Nephron progenitor cell (in vitro differentiated cells): ENCODE data around the gene MEN1.
A peak's percentile ranks its signal among the peaks of the same experiment; 100 is the strongest.

Source experiments
- DNase-seq: peaks from one replicate; pipeline ENCODE4 v3.0.0; 2021
- H3K27ac Mint-ChIP-seq: 2 replicates; pipeline ENCODE4 v1.8.0; 2021; ENCODE audit warnings: mild to moderate bottlenecking, moderate library complexity, mixed read lengths
- H3K27me3 Mint-ChIP-seq: 2 replicates; pipeline ENCODE4 v1.8.0; 2021; ENCODE audit warnings: mild to moderate bottlenecking, low read depth, mixed read lengths; ENCODE audit not compliant: poor library complexity
- H3K36me3 Mint-ChIP-seq: 2 replicates; pipeline ENCODE4 v1.8.0; 2021; ENCODE audit warnings: low read depth, mixed read lengths
- H3K4me1 Mint-ChIP-seq: 2 replicates; pipeline ENCODE4 v1.8.0; 2021; ENCODE audit warnings: mixed read lengths
- H3K4me3 Mint-ChIP-seq: 2 replicates; pipeline ENCODE4 v1.8.0; 2021; ENCODE audit warnings: mild to moderate bottlenecking, moderate library complexity, mixed read lengths
- H3K9me3 Mint-ChIP-seq: 2 replicates; pipeline ENCODE4 v1.8.0; 2021; ENCODE audit warnings: mild to moderate bottlenecking, moderate library complexity, mixed read lengths
- CTCF ChIP-seq: fragments of 200-600 bp; sonication (generic); IDR thresholded peaks from 2 replicates; pipeline ENCODE4 v1.5.0; 2021; ENCODE audit warnings: antibody characterized with exemption

The MEN1 gene

GRCh38 chr11:64786308-64786707 lies 24.0 kb downstream of the MEN1 start:
- no peaks in the 10 kb centered on the region for H3K4me1 Mint-ChIP-seq
- no peak overlapping the region for H3K4me3 Mint-ChIP-seq
- no peak overlapping the region for H3K27ac Mint-ChIP-seq
- no peak for TF ChIP-seq CTCF
- DNase-seq, result no peak
- H3K9me3 Mint-ChIP-seq, result no peaks in the 10 kb centered on the region
- no peaks in the 10 kb centered on the region for H3K36me3 Mint-ChIP-seq
- no peaks in the 10 kb centered on the region for H3K27me3 Mint-ChIP-seq

GRCh38 chr11:64784813-64785581 lies 25.4 kb downstream of the MEN1 start:
- Mint-ChIP-seq H3K4me3 (no peak overlapping the region), H3K4me1 (peaks cover under 1% of the 10 kb centered on the region)
- TF ChIP-seq CTCF, result no peak

GRCh38 chr11:64778473-64779298 lies 31.7 kb downstream of the MEN1 start, which contains the start of gene SF1:
Gene SF1, minus strand, starts transcription at chr11:64778542. Its CDS starts 150 bp downstream, at chr11:64778392.
- H3K4me3 Mint-ChIP-seq, result peak within 1 kb of the TSS; percentile 94
- peak; percentile 97 for DNase-seq
- H3K27ac Mint-ChIP-seq, result peak within 1 kb of the TSS; percentile 99
- TF ChIP-seq CTCF, result no peak
- H3K36me3 Mint-ChIP-seq, result peaks cover 39% of the 10 kb centered on the region
- no peaks in the 10 kb centered on the region for H3K9me3 Mint-ChIP-seq
- peaks cover 48% of the 10 kb centered on the region for H3K4me1 Mint-ChIP-seq
- H3K27me3 Mint-ChIP-seq, result no peaks in the 10 kb centered on the region

More at GRCh38 chr11:64784813-64785581, 25.4 kb downstream of the MEN1 start:
- no peak for DNase-seq
- no peaks in the 10 kb centered on the region for H3K36me3 Mint-ChIP-seq
- no peak overlapping the region for H3K27ac Mint-ChIP-seq
- H3K9me3 Mint-ChIP-seq, result no peaks in the 10 kb centered on the region
- H3K27me3 Mint-ChIP-seq, result no peaks in the 10 kb centered on the region

DNA sequence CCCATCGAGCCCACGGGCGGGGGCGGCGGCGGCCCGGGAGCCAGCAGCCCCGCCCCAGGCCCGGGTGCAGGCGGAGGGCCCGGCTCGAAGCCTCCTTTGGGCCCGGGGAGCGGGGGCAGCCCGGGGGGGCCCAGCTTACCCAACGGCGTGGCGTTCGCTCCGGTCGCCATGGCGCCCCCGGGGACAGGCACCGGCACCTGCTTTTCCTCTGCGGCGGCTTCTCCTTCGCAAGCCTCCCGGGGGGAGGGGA lies 32.2 kb downstream of the MEN1 start:
- no peak for DNase-seq
- Mint-ChIP-seq H3K27me3 (no peaks in the 10 kb centered on the region), H3K36me3 (peaks cover 44% of the 10 kb centered on the region), H3K27ac (no peak overlapping the region), H3K9me3 (no peaks in the 10 kb centered on the region), H3K4me3 (peak overlapping the region; percentile 89), H3K4me1 (peaks cover 54% of the 10 kb centered on the region)
- TF ChIP-seq CTCF, result no peak

DNA sequence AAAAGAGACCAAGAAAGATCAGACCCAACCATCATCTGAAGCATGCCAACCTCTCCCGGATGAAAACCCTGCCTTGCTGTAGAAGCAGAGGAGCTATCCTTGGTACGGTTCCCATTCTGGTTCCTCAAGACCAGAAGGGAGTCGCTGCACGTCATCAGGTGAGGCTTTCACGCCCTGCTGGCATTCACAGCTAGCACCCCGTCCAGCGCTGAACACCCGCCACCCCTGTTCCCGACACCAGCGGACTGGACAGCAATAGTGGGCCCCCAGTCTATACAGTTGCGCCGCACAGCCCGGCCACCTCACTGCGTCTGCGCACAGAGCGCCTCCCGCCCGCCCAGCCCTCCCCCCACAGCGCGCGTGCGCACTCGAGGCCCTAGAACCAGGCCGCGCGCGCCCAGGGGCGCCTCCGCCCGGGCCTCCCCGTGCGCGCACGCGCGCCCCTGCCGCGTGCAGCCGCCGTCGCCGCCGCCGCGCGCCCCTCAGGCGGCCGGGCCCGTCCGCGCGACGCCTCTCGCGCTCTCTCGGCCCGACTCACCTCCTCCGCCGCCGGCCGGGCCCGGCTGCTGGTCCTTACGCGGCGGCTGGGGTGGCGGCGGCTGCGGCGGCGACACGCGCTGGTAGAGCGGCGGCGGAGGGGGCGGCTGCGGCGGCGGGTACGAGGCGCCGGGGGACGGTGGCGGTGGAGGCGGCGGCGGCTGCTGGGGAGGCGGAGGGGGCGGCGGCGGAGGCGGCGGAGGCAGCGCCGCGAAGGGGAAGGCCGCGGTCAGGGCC lies 32.7 kb downstream of the MEN1 start:
- H3K4me1 Mint-ChIP-seq, result peaks cover 55% of the 10 kb centered on the region
- H3K9me3 Mint-ChIP-seq, result no peaks in the 10 kb centered on the region
- DNase-seq, result peak; percentile 85

More for the DNA sequence above, 32.7 kb downstream of the MEN1 start:
- no peak for TF ChIP-seq CTCF
- H3K36me3 Mint-ChIP-seq, result peaks cover 49% of the 10 kb centered on the region
- H3K4me3 Mint-ChIP-seq, result peak overlapping the region; percentile 94
- H3K27me3 Mint-ChIP-seq, result no peaks in the 10 kb centered on the region
- peak overlapping the region; percentile 97 for H3K27ac Mint-ChIP-seq
